Endometrial microvascular endothelial cells (primary cell): Measurements from ENCODE around the gene REPS1. TPM values are rescaled to one million over a fixed set of nuclear protein-coding genes. Genes with fewer than 3 reads are reported as not detected.
"Not testable (repeated sequence)": the region's sequence is repeated elsewhere in the genome, so short reads cannot be mapped to it uniquely, and the experiment has no call there.

Experiments used
- in situ Hi-C: cut with HindIII; loops from 2 replicates; pipeline ENCODE4 v1.10.0; 2017; ENCODE audit warnings: low sequenced_read_pairs, low pct_unique_long_range_greater_than_20kb; ENCODE audit errors: inconsistent ontology term
- total RNA-seq: library from RNA; depleted of rRNA; stranded (reverse); fragments of >200 nt; gene quantifications from one replicate; pipeline ENCODE4 v1.2.3, GENCODE V29; 2015; ENCODE audit errors: inconsistent ontology term

The REPS1 gene, protein sequence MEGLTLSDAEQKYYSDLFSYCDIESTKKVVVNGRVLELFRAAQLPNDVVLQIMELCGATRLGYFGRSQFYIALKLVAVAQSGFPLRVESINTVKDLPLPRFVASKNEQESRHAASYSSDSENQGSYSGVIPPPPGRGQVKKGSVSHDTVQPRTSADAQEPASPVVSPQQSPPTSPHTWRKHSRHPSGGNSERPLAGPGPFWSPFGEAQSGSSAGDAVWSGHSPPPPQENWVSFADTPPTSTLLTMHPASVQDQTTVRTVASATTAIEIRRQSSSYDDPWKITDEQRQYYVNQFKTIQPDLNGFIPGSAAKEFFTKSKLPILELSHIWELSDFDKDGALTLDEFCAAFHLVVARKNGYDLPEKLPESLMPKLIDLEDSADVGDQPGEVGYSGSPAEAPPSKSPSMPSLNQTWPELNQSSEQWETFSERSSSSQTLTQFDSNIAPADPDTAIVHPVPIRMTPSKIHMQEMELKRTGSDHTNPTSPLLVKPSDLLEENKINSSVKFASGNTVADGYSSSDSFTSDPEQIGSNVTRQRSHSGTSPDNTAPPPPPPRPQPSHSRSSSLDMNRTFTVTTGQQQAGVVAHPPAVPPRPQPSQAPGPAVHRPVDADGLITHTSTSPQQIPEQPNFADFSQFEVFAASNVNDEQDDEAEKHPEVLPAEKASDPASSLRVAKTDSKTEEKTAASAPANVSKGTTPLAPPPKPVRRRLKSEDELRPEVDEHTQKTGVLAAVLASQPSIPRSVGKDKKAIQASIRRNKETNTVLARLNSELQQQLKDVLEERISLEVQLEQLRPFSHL
- 24.5 TPM for total RNA-seq

DNA sequence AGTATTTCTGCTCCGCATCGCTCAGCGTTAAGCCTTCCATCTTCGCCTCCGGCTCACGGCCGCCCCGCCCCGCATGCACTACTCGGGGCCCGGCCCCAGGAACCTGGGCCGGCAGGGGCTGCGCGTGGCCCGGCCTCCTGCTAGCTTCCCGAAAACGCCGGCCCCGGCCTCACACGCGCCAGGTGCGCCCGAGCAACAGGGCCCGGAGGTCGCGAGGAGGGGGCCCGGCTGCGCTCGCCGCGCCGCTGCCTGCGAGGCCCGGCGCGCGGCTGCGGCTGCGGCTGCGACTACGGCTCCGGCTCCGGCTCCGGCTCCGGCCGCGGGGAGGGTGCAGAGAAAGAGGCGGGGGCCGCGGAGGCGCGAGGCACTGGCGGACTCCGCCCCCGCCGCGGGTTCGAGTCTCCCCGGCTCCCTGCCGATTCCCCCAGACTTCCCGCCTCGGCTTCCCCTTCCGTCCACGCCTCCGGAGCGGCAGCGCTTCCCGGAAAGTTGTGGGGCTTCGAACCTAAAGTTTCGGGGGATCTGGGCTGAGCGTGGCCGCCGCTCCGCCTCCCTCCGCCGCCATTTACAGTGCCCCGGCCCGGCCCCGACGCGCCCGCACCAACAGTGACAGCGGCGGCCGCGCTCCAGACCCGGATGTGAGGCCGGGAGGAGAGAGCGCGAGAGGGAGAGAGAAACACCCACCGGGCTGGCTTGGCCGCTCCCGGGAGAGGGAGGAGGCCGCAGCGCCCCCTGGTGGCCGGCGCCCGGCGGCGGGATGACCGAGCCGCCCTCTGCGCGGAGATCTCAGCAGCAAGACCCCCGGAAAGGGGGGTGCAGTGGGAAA is at the start of gene REPS1:
Gene REPS1, minus strand, starts transcription at position 611 of the 826 bp plus-strand sequence. Its CDS starts 571 bp downstream, at position 40.
- in situ Hi-C loops = no loop called here

DNA sequence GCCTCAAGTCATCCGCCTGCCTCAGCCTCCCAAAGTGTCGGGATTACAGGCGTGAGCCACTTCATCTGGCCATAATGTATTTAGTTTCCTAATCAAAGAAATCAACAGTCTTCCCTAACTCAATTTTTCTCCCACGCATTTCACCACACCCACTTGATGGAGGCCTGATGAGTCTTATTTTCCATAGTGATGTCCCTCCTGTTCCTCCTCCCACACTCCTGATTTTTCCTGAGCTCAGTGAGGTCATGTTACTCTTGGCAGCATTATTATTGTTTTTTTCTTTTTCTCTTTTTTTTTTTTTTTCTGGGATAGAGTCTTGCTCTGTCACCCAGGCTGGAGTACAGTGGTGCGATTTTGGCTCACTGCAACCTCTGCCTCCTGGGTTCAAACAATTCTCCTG is 49.4 kb upstream of the REPS1 start:
- in situ Hi-C loops = no loop called here

DNA sequence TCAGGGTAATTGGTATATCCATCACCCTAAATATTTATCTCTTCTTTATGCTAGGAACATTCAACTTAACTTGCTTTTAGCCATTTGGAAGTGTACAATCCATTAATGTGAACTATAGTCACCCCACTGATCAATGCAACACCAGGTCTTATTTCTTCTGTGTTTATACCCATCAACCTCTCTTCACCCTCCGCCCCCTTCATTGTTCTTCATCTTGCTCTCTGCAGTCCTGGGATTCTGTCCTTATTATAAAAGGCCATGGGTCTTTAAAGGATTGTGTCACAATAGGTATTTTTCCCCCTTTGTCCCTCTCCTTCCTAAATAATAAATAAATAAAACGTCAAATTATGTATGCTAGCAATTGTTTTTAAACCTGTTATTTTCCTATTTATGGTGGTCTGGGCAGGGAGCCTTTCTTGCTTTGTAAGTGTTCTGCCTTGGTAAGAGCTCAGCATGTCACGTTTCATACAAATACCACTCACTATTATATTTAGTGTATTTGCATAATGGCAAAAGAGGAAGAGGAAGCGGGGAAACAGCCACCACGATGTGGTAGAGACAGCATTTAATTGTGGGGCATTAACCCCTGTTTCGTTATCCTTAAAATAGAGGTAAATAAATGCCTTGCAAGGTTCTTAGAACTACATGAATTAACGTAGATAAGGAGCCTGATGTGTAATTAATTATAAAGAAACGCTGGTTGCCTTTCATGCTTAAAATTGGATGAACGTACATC is 42.3 kb upstream of the REPS1 start:
- in situ Hi-C loops = no loop called here

DNA sequence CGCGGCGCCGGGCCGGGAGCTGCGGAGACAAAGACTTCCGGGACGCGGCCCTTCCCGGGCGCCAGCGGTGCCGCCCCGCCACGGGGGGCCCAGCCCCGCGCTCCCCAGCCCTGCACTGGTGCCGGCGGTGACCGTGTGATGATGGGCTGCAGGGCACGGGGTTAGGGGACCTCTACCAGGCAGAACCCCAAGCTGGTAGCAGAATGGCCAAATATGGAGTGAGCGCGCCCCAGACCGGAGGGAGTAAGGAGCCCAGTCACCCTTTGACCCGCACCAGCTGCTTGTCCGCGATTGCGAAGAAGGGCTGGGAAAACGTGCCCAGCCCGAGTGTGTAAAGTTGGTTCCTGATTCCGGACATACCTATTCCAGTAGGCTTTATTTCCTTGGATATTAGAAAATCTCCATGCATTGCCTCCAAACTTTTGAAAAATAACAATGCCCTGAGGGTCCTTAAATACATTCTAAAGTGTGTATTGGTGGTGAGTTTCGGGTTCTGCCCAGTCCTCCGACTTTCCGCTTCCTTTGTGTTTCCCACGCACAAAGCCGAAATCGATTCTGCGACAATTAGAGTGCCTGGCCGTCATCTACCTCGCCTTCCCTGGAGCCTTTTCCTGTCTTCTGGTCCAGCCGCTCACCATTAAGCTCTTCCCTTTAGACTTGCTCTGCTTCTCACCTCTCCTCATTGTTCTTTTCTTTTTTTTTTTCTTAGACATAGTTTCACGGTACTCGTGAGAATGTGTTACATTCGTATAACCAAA is 41.6 kb upstream of the REPS1 start:
- in situ Hi-C loops = no loop called here

DNA sequence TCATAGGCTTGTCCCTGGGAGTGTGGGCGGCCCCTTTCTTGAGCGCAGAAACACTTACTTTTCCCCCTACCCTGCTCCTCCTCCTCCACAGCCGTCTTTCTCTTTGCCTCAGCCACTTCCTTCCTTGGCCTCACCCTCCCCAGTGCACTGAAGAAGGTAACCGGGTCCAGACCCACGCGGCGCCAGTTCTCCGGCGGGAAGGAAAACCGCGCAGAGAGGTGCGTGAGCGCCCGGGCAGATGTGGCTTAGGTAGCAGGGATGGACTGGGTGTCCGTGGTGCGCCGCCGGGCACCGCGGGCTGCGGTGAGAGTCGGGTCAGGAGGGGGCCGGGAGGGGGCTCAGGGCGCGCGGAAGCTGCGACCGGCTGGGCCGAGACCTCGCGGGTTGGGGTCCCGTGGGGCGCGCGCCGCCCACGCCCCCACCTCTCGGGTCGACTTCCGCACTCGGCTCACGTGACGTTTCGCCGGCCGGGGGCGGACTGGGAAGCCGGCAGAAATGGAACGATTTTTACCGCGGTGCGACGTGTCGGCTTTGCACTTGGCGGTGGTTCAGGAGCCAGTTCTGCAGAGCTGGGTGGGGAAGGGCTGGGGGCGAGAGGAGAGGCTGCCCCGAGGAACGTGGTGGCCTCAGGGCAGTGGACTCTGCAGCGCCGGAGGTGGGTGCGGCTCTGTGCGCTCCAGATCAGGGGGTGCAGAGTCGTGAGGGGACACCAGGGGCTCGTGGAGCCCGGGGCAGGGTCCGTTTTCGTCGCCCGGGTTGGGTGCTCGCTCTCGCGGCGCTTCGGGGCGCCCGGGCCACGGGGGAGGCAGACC is 40.8 kb upstream of the REPS1 start, which contains the start of gene ABRACL:
Gene ABRACL, plus strand, starts transcription at position 88 of the 812 bp plus-strand sequence. CDS start 5,416 bp downstream, outside the sequence.
- in situ Hi-C loops = no loop called here

DNA sequence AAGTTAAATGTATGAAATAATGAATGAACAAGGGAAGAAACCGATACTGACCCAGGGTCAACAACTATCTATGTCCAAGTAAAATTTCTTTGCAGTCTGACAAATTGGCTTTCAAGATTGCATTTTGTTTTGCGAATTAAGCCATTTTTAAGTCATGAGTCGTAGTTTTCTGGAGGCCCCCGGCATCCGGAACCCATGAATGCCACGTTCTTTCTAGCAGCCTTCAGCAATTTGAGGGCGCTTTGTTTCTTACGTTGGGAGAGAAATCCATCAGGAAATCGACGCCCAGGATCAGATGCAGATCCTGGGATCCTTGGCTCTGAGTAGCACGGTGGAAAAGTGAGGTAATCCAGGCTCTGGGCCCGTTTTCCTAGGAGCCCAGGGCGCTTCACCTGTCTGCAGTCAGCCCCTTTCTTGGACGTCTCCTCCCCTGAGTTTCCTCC is 40.2 kb upstream of the REPS1 start:
- in situ Hi-C loops = no loop called here

DNA sequence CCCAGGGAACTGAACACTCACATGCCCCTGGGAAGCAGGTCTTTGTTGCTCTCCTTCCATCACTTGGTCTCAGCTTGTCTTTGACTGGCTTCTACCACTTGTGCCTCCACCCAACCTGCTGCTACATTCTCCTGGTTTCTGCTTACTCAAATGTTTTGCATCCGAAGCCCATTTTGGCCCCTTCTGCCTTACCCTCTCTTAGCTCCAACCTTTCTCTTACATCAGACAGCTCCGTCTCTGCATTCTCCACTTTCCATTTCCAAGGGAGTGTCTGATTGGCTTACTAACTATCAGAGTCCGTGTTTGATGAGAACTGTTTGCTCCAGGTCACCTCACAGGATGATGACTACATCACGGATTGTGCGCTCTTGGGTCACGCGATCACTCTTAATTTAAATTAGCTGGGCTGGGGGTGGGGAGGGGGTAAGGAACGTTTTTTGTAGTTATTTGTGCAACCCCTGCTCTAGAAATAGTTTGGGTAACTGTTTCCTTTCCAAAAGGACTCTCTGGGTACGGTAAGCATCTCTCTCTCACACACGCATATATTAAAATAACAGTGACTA is 39.6 kb upstream of the REPS1 start:
- in situ Hi-C loops = no loop called here

DNA sequence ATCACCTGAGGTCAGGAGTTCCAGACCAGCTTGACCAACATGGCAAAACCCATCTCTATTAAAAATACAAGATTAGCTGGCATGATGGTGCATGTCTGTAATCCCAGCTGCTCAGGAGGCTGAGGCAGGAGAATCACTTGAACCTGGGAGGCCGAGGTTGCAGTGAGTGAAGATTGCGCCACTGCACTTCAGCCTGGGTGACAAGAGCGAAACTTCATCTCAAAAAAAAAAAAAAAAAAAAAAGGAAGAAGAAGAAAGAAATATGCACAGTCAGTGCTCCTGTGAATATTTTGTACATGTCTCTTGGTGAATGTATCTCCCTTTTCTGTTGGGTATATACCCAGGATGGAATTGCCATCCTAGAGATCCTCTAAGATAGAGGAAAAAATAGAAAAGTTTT is 37.4 kb upstream of the REPS1 start:
- in situ Hi-C loops = not testable (repeated sequence)

DNA sequence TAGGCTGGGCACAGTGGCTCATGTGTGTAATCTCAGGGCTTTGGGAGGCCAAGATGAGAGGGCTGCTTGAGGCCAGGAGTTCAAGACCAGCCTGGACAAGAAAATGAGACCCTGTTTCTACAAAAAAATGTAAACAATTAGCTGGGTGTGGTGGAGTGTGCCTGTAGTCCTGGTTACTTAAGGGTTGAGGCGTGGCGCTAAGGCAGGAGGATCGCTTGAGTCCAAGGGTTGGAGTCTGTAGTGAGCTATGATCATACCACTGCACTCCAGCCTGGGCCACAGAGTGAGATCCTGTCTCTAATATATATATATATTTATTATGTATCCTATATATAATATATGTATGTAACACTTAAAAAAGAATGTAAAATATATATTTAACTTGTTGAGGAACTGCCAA is 32.6 kb upstream of the REPS1 start:
- in situ Hi-C loops = no loop called here

DNA sequence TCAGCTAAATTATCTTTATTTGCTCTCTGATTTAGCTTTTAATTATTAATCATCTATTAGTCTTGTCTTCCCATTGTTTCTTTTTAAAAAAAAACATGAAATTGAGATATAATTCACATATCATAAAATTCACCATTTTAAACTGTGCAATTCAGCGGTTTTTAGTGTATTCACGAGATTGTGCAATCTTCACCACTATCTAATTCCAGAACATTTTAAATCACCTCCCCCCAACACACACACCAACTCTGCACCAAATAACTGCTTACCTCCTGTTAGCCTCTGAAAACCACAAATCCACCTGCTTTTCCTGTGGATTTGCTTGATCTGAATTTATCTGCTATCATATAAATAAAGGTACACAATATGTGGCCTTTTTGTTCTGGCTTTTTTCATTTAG is 31.7 kb upstream of the REPS1 start:
- in situ Hi-C loops = no loop called here

DNA sequence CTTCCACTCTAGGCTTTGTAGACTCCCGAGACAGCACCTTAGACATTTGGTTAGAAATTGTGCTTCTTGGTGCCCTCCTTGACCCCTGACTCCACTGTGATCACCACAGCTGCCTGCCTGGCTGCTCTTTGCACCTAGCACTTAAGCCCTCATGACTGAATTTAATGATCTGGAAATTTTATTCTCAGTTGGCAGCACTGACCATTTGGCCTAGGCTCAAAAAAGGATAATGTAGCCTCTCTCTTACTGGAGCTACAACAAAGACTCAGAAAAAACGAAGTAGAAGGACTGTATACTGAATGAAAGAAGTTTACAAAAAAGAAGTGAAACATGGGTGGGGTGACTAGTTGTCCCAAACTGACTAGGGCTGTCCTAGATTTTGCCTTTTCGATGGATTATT is 29.2 kb upstream of the REPS1 start:
- in situ Hi-C loops = no loop called here

DNA sequence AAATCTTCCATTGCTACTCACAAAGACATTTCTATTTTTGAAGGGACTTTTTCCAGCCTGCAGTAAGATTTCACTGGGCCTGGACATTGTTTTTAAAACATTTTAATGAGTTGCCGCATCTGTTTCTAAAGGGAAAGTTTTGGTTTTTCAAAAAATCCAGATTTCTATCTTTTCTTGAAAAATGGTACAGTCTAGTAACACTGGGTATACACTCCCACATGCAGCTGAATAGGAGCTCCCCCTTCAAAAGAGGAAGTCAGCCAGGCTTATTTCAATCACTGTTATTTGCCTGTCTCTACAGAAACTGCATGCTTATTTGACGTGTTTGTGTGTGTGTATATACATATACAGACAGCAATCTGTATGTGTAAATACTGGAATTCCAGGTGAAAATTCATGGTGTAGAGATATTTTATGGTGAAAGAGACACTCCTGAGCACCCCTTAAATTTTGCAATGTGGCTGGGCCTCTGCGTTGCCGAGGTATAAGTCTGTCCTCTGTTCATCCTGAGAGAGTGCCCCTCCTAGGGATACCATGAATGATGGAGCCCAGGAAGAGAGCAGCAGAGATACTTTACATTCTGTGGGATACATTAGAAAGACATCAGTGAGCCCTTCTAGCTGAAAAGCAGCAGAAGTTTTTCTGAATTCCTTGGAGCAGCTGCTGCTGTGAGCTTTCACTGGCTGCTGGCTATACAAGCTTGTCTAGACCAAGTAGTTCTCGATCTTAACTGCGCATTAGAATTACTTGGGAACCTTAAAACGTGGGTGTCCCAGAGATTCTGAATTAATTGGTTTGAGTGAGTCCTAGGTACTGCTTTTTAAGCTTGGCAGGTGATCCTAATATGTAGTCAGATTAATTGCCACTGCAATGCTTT is 28.5 kb upstream of the REPS1 start:
- in situ Hi-C loops = no loop called here

DNA sequence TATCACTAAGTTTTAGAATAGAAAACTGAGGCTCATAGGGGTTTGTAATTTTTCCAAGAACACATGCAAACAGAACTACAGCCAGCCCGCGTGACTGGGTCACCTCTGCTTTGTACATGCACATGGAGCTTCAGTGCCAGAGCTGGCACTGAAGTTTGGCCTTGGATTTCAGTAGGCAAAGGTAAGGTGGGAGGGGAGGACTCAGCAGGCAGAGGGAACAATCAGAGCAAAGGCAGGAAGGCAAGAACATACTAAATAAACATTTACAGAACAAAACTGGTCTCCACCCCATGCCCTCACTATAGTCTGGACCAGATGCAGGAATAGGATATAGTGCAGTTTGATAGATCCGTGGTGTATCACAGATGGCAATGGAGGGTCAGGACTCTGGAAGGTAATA is 26.9 kb upstream of the REPS1 start:
- in situ Hi-C loops = no loop called here

DNA sequence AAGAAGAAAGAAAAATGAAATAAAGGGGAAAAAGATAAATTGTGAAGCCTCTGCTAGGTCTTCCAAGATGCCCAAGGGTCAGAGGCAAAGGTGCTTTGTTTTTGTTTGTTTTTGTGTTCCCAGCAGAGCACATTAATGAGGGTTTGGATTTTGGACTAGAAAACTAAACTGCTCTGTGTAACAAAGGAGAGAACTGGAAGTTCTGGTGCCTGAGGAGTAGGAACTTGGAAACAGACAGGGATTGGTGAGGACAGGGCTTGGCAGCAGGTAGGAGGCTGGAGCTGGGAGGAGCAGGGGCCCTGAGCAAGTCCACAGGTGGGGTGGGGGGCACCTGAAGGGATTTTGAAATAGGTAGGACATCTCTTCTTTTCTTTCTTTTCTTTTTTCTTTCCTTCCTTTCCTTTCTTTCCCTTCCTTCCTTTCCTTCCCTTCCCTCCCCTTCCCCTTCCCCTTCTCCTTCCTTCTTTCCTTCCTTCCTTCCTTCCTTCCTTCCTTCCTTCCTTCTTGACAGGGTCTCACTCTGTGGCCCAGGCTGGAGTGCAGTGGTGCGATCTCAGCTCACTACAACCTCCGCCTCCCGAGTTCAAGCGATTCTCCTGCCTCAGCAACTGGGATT is 25.2 kb upstream of the REPS1 start:
- in situ Hi-C loops = no loop called here

DNA sequence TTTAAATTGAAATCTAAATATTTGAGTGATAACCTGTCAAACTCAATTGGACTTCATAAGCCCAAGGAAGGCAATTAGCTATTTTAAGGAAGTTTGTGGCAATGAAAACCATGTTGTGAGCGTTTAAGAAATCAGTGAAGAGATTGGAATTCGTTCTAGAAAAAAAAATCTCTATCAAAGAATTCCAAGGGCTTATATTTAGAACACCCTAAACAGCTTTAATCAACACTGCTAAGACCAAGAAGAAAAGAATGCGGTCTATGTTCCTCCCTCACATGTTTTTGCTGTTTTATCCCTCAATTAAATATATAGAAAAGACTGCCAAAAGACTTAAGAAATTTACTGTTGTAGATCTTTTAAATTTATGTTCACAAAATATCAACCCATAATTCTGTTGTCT is 23.9 kb upstream of the REPS1 start:
- in situ Hi-C loops = no loop called here
